ENCODE measurements around the gene ZFTA.

GRCh38 chr11:63738720-63739360 lies 29.7 kb downstream of the ZFTA start:
- TF ChIP-seq CTCF (IDR thresholded peaks at IDR 0.05 in 4 of 5, conservative IDR thresholded peaks at IDR 0.05 in 1 of 5) (peak; percentile 84 to 97 (median 90)), POLR2A (IDR thresholded peaks at IDR 0.05) (no peak)
